Central memory CD4-positive, alpha-beta T cell (primary cell): Measurements from ENCODE around the gene TMEM140.

Experiments used
- DNase-seq: peaks from one replicate; pipeline ENCODE4 v3.0.0; 2022

The TMEM140 gene

DNA sequence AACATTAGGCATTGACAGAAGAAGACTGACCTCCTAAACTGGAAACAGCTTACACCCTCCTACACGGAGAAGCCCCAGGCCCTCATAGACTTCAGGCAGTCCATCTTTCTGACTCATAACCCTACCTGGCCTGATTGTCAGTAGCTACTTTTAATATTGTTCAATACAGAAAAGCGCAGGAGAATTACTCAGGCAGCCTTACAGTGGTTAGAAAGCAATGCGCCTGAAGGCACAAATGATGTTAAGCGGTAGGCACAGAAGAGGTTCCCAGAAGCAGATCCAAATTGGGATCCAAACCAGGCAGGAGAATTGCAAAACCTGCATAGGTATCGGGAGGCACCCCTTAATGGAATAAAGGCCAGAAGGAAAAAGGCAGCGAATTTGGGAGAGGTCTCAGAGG is 28.1 kb downstream of the TMEM140 start:
- no peak for DNase-seq

DNA sequence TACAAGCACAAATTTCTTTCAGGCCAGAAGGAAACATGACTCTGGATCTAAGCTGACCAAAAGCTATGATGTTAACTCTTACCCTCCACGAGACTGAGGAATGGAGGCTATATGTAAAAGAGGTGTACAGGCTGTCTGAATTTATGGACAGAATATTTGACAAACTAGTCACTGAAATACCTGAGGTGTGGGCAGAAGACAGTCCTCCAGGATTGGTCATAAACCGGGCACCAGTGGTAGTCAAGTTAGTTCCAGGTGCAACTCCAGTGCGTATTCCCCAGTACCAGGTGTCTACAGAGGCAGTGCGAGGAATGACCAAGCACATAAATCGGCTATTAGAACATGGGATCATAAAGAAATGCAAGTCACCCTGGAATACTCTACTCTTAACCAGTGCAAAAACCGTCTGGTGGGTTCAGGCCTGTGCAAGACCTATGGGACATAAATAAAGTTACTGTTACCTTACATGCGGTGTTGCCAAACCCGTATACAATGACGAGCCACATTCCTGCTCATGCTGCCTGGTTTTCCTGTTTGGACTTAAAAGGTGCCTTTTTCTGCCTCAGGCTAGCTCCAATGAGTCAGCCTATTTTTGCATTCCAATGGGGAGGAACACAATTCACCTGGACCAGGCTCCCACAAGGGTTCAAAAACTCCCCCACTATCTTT is 29.3 kb downstream of the TMEM140 start:
- no peak for DNase-seq

DNA sequence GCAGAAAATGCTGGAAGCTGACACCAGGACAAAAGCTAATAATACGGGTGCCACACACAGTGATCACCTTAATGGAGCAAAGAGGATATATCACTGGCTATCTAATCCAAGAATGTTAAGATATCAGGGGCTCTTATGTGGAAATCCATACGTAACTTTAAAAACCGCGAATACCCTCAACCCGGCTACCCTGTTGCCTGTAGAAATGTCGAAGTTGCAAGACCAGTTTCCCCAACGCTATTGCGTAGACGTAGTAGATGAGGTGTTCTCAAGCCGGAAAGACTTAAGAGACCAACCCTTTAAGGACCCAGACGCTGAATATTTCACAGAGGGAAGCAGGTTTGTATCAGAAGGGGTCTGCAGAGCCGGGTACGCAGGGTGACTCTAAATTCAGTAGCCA is 30.5 kb downstream of the TMEM140 start:
- DNase-seq: no peak

DNA sequence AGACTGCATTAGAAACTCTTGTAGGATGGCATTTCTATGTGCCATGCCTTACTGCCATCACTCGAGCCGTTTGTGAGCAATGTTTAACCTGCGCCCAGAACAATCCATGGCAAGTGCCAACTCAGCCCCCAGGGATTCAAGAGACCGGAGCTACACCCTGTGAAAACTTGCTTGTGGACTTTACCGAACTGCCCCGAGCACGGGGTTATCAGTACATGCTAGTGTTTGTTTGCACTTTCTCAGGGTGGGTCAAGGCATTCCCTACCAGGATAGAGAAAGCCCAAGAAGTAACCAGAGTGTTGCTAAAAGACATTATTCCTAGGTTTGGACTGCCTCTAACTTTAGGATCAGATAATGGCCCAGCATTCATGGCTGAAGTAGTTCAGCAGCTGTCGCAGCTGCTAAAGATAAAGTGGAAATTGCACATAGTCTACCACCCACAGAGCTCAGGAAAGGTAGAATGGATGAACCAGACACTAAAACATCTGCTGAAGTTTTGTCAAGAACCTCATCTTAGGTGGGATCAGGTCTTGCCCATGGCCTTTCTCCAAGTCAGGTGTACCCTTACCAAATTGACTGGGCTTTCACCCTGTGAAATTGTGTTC is 31.6 kb downstream of the TMEM140 start:
- DNase-seq: no peak

DNA sequence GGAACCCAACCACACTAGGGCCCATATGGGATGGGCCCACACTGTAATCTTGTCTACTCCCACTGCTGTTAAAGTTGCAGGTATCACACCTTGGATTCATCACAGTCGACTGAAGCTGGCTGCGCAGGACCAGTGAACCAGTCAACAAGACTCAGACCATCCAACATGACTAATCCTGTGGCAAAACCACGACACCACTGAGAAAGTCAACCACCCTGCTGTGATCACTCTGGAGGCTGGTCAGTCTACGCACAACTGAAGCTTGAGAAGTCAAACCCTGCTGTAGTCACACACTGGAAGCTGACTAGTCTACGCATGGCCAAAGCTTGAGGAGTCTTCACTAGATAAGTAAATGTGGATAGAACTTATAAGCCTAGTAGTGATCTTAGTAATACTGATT is 32.2 kb downstream of the TMEM140 start:
- no peak for DNase-seq

DNA sequence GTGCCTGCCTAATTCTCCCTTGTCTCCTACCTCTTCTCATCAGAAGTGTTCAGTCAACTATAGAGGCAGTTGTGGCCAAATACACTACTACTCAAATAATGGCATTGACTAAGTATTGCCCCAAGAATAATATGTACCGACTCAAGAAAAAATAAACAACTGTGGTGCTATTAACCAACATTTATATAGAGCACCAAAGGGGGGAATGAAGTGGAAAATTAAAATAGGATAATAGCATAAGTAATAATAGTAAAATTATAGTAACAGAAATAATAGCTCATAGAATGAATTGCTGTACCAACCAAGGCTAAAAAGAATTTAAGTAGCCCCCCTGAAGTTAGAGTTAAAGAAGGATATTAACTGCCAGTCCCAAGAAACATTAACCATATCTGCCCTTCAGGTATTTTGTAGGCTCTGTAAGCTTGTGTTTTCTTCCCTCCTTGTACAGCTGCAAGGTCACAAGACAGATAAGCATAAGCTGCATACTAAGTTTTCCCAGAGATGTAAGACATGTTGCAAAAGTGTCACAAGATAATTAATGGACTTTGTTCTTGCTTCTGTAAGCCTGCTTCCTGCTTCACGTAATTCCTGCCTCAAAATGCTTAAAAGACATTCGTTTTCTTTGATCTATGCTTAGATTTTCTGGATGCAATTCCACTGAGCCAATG is 33.5 kb downstream of the TMEM140 start:
- DNase-seq: no peak

DNA sequence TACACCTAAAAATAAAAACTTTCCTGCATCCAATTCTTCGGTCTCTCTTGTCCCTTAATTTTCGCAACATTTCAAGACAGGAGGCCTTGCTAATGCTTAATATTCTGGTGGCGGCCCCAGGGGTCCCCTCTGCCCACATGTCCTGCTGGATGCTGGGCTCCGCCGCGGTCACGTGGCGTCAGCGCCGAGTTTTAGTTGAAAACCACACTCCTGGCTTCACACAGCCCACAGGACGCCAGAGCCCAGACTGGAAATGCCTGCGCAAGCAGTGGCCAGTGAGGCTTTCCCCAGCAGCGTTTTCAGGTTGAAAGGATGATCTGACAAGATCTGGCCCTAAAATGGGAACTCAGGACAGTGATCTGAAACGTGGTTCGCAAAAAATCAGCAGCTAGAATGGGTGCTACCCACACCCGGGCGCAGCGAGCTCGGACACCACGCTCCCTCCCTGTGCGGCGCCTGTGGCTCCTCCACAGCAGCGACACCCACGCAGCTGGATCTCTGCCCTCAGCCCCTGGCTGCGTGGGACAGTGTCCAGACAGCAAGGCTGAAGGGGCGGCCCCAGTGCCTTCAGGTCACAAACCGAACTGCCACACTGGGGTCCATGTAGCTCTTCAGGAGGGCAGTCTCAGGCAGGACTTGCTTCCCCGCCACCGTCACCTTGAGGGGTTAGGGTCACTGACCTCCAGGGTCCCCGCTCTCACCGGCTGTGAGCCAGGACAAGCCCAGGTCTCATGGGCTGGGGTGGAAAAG is 34.2 kb downstream of the TMEM140 start:
- no peak for DNase-seq

DNA sequence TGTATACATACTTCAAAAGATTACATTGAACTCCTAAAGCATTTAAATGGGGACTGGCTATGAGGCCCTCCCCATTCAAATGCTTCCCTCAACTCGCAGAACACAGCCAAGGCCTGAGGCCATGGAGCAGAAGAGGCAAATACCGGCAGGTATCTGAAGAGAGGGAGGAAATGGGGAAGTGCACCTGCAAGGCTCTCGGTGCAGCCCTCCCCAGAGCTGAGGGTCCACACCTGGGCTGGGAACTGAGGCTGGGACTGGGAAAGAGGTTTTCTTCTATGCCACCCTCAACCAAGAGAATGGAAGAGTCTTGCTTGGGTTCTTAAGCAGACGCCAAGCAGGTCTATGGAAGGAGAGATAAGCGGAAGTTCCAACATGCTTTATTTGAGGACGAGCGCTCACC is 35.6 kb downstream of the TMEM140 start:
- DNase-seq: no peak

DNA sequence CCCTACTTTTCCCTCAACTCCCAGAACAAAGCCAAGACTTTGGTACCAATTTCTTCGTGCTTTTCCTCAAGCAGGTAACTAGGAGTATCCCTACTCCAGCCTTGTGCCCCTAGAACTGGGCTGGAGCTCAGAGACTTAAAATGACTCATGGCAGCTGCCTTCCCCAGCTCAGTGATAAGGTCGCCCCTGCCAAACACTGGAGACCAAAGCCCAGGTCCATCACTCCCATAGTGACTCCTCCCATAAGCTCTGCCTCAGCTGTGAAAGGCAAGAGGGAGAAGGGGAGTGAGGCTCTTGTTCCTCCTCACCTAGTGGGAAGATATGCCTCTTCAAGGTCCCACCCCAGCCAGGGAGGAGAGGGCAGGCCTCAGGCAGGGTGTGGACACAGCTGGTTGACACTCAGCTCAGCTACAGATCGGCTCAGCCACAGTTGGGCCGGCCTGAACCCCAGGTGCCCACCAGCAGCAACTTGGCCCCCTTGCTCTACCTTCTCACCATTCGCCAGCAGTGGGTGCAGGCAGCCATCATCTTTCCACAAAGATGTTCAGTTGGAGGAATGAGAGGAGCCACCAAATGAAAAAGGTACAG is 36.5 kb downstream of the TMEM140 start:
- no peak for DNase-seq

DNA sequence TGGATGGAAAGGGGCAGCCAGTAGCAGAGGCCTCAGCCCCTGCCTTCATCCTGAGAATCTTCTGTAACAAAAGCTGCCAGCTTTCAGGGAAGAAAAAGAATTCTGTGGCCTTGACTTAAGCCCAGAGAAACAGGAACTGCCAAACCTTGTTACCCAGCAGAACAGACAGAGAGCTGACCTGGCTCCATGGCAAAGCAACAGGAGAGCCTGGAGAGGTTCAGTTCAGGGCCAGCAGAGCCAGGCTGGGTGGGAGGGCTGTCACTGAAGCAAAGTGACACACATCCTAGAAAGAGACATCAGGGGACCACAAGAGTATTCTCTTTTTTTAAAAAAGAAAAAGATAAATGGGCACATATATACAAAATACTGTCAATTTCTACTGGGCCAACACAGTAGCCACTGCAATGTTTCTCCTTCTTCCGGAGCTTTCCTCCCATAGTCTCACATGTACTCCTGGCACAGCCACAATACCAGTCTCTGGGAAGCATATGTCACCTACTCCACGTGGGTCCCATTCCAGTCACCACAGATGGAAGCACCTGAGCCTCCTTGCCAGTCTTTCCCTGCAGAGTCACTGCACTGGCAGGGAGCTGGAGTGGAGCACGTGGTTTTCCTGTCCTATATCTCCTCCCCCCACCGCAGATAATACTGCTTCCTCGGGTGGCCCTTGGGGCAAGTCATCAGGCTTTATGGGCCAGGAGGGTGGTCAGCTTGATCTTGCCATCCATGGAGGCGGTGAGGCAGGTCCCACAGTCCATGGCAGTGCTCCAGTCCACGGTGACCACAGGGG is 37.8 kb downstream of the TMEM140 start:
- DNase-seq: no peak

DNA sequence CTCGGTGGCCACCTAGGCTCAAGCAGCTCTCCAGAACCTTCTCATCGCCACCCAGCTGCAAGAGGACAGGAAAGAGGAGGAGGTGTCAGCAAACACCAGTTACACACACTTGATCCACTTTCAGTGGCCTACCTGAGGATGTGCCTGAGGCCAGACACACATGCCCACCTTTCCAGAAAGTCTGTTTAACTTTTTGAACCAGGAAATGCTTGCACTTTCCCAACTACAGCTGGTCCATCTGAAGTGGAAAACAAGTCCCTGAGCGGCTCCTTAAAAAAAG is 38.3 kb downstream of the TMEM140 start:
- no peak for DNase-seq

DNA sequence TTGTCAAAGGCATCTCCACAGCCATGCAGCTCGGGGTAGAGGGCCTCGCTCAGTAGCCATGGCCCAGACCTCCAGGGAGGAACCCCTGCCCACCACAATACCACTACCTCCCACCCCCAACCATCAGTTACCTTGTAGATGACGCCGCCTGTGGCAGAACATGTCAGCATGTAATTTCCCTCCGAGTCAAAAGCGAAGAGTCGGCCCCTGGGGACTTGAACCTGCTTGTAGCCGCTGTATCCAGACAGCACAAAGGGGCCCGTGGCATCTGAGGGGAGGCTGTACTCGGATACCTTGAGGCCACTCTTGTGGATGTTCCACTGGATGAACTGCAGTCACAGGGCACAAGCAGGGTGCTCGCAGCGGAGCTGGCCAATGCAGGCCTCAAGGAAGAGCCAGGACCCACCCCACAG is 39.0 kb downstream of the TMEM140 start:
- no peak for DNase-seq

DNA sequence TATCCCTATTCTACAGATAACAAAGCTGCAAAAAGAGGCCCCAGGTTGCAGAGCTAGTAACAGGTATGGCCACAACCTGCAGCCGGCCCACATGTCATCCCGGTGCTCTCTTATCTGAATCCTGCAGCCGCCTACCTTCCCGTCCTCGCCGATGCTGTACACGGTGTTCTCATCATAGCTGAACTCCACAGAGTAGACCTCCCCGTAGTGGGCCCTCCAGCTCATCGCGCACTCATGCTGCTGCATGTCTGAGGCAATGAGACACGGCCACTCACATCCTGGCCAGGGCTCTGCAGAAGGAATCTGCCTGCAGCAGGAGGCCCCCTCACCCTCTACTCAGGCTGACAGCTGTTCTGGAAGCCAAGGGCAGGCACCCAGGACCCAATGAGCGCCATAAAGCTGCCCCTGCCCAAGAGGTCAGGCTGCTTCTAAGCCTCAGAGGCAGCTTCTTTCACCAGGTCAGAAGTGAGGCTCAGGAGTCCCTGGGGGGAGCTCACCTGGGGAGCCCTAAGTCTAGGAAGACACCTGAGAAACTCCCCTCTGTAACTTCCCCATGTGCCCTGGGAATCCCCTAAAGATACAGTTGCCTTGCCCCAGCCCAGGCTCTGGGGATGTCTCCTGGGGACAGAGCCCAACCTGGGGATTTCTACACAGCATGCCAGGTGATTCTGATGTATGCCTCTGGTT is 40.6 kb downstream of the TMEM140 start:
- DNase-seq: no peak

DNA sequence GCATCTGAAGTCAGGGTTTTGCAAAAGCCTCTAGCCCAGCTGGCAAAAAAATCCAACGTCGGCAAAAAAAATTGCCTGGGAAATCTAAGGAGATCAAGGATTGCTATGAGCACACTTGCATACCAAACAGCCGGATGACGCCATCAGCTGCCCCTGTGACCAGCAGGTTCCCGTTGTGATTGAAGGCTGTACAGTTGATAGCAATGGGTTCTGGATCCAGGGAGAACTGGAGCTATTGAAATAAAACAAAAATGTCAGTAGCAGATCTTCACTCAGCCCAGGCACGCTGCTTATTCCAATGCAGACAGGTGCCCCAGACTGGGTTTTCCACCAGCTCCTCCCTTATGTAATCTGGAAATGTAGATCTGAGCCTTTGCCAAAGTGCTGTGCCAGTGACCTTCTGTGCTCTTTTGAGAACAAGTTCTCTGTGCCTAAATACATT is 41.4 kb downstream of the TMEM140 start:
- DNase-seq: no peak

DNA sequence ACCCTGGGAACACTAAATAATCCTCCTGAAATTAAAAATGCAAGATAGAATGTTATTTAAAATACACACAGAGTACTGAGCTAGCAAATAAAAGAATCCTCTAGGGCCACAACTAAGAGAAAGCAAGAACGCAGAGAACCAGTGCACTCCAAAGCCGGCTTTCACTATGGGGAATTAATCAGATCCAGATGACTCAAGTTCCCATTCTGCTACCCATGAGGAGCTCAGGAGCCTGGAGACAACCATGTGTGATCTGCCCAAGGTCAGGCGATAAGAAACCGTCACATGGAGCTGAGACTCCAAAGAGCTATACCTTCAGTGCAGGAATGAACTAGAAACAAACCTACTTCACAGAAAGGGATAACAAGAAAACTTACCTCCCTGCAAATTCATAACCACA is 42.1 kb downstream of the TMEM140 start:
- DNase-seq: no peak

DNA sequence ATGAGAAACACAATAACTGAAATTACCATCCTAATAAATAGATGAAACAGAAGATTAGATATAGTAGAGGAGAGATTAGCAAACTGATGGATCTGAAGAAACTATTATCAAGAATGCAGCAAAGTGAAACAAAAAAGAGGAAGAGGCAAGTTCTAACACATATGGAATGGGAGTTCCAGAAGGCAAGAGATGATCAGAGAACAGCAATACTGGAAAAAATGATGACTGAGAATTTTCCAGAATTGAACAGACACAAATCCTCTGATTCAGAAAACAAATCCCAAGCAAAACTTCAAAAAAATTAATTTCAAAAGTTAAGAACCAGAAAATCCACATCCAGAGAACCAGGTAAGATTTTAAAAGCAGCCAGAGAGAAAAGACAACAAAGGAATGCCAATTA is 42.8 kb downstream of the TMEM140 start:
- no peak for DNase-seq

DNA sequence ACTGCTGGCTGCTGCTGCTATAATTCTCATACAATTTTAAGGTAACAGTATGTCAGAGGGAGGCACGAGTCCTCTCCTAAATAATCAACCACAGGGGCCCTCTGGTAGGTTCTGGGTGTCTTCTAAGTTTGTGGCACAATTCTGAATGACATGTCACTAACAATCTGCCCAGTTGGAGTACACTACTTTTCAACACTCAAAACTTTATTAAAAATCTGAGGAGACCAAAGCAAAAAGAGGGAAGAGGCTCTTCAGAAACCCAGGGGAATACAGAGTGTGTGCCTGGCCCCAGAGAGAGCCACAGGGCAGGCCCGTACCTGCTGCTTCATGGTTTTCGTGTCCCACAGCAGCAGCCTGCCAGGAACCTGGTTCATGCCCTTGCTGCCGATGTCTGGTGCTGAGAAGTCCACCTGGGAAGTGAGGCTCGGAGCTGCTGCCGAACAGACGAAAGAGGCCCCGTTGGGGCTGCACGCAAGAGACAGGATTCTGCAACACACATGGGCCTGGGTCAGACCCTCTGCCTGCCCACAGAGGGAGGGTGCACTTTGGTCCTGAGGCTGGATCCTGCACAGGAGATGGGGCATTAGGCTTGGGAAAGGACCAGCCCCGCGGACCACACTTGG is 45.2 kb downstream of the TMEM140 start:
- DNase-seq: no peak

DNA sequence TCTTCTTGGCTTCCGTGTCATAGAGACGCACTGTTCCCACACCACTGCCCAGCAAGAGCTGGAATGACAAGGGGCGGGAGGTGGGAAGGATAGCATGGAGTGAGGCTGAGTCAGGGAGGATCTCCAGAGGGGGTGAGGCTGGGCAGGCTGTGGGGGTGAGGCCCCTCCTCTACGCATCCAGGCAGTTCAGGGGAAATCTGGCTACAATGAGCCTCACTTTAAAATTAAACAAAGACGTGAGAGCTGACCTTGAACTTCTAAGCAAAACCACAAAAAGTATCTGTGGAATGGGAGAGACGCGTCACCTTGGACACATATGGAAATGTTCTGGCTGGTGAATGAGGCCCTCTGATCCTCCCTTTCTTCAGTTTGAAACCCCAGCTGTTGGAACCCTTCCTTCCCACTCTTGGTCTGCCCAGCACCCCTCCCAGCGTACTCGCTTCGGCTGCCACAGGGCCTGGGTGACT is 45.8 kb downstream of the TMEM140 start:
- no peak for DNase-seq

DNA sequence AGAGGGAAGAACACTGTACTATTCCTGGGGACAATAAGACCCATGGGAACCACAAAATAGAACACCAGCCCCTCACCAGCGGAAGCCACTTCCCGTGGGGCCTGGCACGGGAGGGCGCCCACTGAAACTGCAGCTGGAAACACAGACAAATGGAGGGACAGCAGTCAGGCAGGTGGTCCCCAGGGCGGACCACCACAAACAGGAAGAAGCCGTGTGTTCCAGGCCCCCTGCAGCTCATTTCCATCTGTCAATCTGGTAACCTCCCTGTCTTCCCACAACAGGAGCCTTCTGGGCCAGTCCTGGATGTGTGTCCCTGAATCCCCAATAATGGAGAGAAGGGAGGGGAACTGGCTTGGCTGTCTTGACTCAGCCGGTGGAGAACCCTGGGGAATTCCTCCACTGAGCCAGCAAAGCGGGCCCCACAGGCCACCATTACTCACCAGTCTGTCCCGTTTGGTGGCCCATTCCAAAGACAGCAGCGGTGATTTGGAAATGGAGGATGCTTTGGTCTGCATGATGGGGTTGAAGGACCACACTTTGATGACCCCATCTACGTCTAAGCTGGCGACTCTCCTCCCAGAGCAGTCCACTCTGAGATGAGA is 46.7 kb downstream of the TMEM140 start:
- no peak for DNase-seq

DNA sequence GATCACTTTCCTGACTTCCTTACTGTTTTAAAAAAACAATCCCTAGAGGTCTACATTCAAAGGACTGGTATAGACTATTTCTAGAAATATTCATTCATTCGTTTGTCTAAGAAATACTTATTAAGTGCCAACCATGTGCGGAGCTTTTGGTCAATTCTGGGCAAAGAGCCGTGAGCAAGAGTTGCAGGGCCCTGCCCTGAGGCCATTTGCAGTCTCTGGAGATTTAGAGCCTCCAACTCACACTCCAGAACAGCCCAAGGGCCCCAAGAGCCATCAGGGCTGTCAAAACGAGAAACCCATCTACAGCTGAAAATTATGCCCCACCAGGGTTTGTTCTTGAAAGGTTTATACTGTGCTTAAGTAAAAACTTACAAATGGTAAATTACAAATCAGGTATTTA is 47.3 kb downstream of the TMEM140 start:
- DNase-seq: no peak
